Lung (tissue), 12 donors: ENCODE results near the gene CXCR4. TPM values are rescaled to one million over a fixed set of nuclear protein-coding genes. Genes with fewer than 3 reads are reported as not detected.
"Not testable (repeated sequence)": the region's sequence is repeated elsewhere in the genome, so short reads cannot be mapped to it uniquely, and the experiment has no call there.

ENCODE experiments used
- ATAC-seq: fragments of 200-7000 bp; cut with Tn5 transposase; one replicate; pipeline ENCODE4 v1.9.1; 2020; ENCODE audit warnings: moderate number of reproducible peaks; ENCODE audit not compliant: insufficient read depth, low FRiP score
- DNase-seq, 3 donors: peaks; one replicate each; pipeline ENCODE4 v3.0.0-alpha.2; 2013 to 2017
- H3K27ac ChIP-seq, 2 donors: one replicate each; pipeline ENCODE4 v1.5.1; 2013; ENCODE audit warnings: mild to moderate bottlenecking in 2 of 2, moderate library complexity in 2 of 2, control low read depth in 1 of 2, inconsistent platforms in 1 of 2, low read depth in 1 of 2, low read length in 1 of 2
- H3K27me3 ChIP-seq, 3 donors: one replicate each; pipeline ENCODE4 v1.5.1; 2013; ENCODE audit warnings: low read length in 2 of 3; ENCODE audit not compliant: control insufficient read depth in 3 of 3, insufficient read depth in 3 of 3
- H3K36me3 ChIP-seq, 4 donors: one replicate each; pipeline ENCODE4 v1.5.1; 2013; ENCODE audit warnings: low read length in 4 of 4, mild to moderate bottlenecking in 1 of 4, moderate library complexity in 1 of 4; ENCODE audit not compliant: control insufficient read depth in 4 of 4, insufficient read depth in 4 of 4
- H3K4me1 ChIP-seq, 5 donors: one replicate each; pipeline ENCODE4 v1.5.1; 2013; ENCODE audit warnings: low read length in 5 of 5, mild to moderate bottlenecking in 2 of 5, moderate library complexity in 1 of 5; ENCODE audit not compliant: control insufficient read depth in 5 of 5, insufficient read depth in 5 of 5
- H3K4me3 ChIP-seq: one replicate; pipeline ENCODE4 v1.5.1; 2013; ENCODE audit warnings: mild to moderate bottlenecking, control low read depth, moderate library complexity
- H3K9ac ChIP-seq, 2 donors: one replicate each; pipeline ENCODE4 v1.5.1; 2013; ENCODE audit warnings: low read length in 2 of 2, control low read depth in 1 of 2; ENCODE audit not compliant: insufficient read depth in 1 of 2
- H3K9me3 ChIP-seq, 4 donors: one replicate each; pipeline ENCODE4 v1.5.1; 2013; ENCODE audit warnings: low read length in 3 of 4, mild to moderate bottlenecking in 1 of 4, moderate library complexity in 1 of 4; ENCODE audit not compliant: control insufficient read depth in 4 of 4, insufficient read depth in 3 of 4
- WGBS, 2 donors: extraction: QIAGEN DNeasy Blood & Tissue Kit; methylation state at CpG; one replicate each; pipeline ENCODE4 v1.1.7; 2013; 5-methylcytosine and 5-hydroxymethylcytosine counted together
- polyA plus RNA-seq, 2 donors: library from polyadenylated mRNA; stranded (reverse); fragments of 200-250 nt; gene quantifications; one replicate each; pipeline ENCODE4 v1.2.1, GENCODE V29; 2013
- total RNA-seq, 2 donors: library from RNA; depleted of rRNA in 1 of 2; stranded (reverse); fragments of >200 nt in 1 of 2; gene quantifications; one replicate each; pipeline ENCODE4 v1.2.1, GENCODE V29; 2014 to 2021
- TF ChIP-seq, protein P1 (sequence below): IDR thresholded peaks from 2 replicates; pipeline ENCODE4 v1.5.1; 2012; ENCODE audit warnings: mild to moderate bottlenecking; ENCODE audit errors: control extremely low read depth, extremely low read depth
- donor health status: control.
- donor health status: control.
- donor health status: Bipolar disorder and iron deficiency.
- donor health status: healthy.
- donor health status: DM: yes; HTN: yes; CAD: no.

CXCR4 gene
- total and polyA plus RNA-seq, 4 donors = 17.5 to 214 (median 73.1) TPM

DNA sequence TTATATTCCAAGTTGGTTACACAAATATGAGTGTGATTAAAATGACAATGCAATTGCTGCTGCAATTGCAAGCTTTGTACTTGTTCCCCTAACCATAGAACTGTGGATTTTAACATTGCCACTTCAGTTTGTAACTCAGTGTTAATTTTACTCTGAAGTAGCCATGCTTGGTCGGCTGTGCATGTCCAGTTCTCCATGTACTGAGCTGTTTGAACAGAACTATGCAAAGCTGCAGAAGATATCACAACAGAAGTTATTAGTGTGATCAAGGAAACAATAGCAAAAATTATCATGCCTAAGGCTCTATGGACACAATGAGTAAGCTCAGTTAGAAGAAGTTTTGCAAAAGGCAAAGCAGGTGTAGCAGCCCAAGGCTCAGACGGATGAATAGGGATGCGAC, 45.3 kb downstream of the CXCR4 start:
- 94 to 96% methylated on average over 3 of the region's 3 CpGs for WGBS, 2 donors
- no peak overlapping the region for H3K4me3 ChIP-seq
- no peak overlapping the region for H3K27ac ChIP-seq
- H3K9ac ChIP-seq = no peak overlapping the region
- no peak for DNase-seq
- peaks cover 0 to 8% (median 0%) of the 10 kb centered on the region in 4 donors for H3K9me3 ChIP-seq
- TF ChIP-seq, protein P1, sequence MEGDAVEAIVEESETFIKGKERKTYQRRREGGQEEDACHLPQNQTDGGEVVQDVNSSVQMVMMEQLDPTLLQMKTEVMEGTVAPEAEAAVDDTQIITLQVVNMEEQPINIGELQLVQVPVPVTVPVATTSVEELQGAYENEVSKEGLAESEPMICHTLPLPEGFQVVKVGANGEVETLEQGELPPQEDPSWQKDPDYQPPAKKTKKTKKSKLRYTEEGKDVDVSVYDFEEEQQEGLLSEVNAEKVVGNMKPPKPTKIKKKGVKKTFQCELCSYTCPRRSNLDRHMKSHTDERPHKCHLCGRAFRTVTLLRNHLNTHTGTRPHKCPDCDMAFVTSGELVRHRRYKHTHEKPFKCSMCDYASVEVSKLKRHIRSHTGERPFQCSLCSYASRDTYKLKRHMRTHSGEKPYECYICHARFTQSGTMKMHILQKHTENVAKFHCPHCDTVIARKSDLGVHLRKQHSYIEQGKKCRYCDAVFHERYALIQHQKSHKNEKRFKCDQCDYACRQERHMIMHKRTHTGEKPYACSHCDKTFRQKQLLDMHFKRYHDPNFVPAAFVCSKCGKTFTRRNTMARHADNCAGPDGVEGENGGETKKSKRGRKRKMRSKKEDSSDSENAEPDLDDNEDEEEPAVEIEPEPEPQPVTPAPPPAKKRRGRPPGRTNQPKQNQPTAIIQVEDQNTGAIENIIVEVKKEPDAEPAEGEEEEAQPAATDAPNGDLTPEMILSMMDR = no peak
- peaks cover 0 to 11% (median 0%) of the 10 kb centered on the region in 5 donors for H3K4me1 ChIP-seq
- H3K36me3 ChIP-seq = no peaks in the 10 kb centered on the region
- ATAC-seq = no peak
- H3K27me3 ChIP-seq = no peaks in the 10 kb centered on the region

DNA sequence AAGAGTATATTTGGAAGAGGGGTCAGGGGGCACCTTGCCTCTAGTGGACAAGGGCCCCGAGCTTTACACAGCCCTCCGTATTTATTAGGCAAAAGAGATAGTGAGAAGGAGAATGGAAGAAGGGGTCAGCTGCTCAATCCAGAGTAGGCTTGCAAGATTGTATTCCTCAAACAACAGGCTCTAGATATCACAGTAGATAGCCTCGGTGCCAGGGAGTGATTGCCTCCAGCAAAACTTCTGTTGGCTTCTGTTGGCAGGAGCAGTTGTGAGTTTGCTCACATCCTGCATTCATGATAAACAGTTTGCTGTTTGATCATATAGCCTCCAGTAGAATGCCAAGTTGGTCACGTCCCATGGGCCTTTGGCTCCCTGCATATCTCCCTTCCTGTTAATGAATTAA, 46.1 kb downstream of the CXCR4 start:
- not testable (repeated sequence) for H3K36me3 ChIP-seq, H3K27ac ChIP-seq, H3K9ac ChIP-seq, ATAC-seq, DNase-seq, H3K9me3 ChIP-seq, H3K4me3 ChIP-seq, H3K27me3 ChIP-seq
- WGBS, 2 donors = 90 to 94% methylated on average over 4 of the region's 4 CpGs
- peaks cover 0 to 11% (median 0%) of the 10 kb centered on the region in 5 donors for H3K4me1 ChIP-seq

DNA sequence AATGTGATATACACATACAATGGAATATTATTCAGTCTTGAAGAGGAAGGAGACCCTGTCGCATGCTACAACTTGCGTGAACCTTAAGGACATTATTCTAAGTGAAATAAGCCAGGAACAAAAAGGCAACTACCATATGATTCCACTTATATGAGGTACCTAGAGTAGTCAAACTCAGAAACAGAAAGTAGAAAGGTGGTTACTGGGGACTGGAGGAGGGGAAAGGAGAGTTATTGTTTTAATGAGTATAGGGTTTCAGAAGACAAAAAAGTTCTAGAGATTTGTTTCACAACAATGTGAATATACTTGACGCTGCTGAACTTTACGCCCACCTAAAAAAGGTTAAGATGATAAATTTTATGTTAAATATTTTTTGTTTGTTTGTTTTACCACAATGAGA, 47.0 kb downstream of the CXCR4 start:
- no peaks in the 10 kb centered on the region for H3K36me3 ChIP-seq
- H3K27me3 ChIP-seq = no peaks in the 10 kb centered on the region
- WGBS, 2 donors = 98% methylated on average over 4 of the region's 4 CpGs
- no peak for DNase-seq
- ATAC-seq = no peak
- H3K27ac ChIP-seq = no peak overlapping the region
- no peak overlapping the region for H3K9ac ChIP-seq
- peaks cover 0 to 5% (median 0%) of the 10 kb centered on the region in 4 donors for H3K9me3 ChIP-seq
- H3K4me1 ChIP-seq = peaks cover 0 to 11% (median 0%) of the 10 kb centered on the region in 5 donors
- TF ChIP-seq, protein P1 = no peak
- no peak overlapping the region for H3K4me3 ChIP-seq

DNA sequence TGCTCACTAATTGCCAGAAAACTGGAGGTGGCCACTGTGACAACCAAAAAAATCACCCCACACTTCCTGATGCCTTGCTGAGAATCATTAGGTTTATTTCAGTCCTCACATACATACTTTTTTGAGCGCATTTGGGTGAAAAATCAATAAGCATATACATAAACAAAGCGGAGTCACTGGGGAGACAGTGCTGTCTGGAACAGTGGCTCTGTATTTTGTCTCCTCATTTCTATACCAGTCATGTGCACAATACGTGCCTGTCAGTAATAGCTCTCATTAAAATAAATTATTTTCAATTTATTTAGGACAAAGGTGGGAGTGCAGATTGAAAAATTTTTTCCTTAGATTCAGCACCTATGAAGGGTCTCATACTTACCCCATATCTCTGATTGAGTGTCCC, 48.2 kb downstream of the CXCR4 start:
- Histone ChIP-seq H3K36me3 (no peaks in the 10 kb centered on the region), H3K9ac (no peak overlapping the region), H3K4me1 (peaks cover 0 to 18% (median 2%) of the 10 kb centered on the region in 5 donors), H3K9me3 (peaks cover 0 to 5% (median 0%) of the 10 kb centered on the region in 4 donors), H3K27ac (no peak overlapping the region), H3K4me3 (no peak overlapping the region), H3K27me3 (no peaks in the 10 kb centered on the region)
- TF ChIP-seq, protein P1 = no peak
- DNase-seq (no peak), ATAC-seq (no peak)
- WGBS, 2 donors = 93 to 94% methylated on average over 3 of the region's 3 CpGs
